Spleen (tissue), 11 donors: Measurements from ENCODE around the gene CCDC50. TPM values are rescaled to one million over a fixed set of nuclear protein-coding genes. Genes with fewer than 3 reads are reported as not detected.

Source experiments
- DNase-seq: peaks from one replicate; pipeline ENCODE4 v3.0.0-alpha.2; 2020
- H3K27ac ChIP-seq, 8 donors: fragments of 200-600 bp; sonication (generic) in 7 of 8; 1 replicate in 4 of 8; 2 replicates in 4 of 8; pipeline versions ENCODE4 v1.5.0 to v1.8.0; 2016 to 2021; ENCODE audit warnings: inconsistent platforms in 4 of 8, mild to moderate bottlenecking in 4 of 8, moderate library complexity in 1 of 8
- H3K27me3 ChIP-seq, 7 donors: fragments of 200-600 bp; sonication (generic) in 6 of 7; replicated peaks in 1 of 7; 1 replicate in 4 of 7; 2 replicates in 3 of 7; pipeline versions ENCODE4 v1.5.0 to v1.8.0; 2016 to 2021; ENCODE audit warnings: inconsistent platforms in 3 of 7, mild to moderate bottlenecking in 1 of 7
- H3K36me3 ChIP-seq, 6 donors: fragments of 200-600 bp; sonication (generic) in 5 of 6; 1 replicate in 4 of 6; 2 replicates in 2 of 6; pipeline versions ENCODE4 v1.5.0 to v1.8.0; 2016 to 2021; ENCODE audit warnings: inconsistent platforms in 2 of 6
- H3K4me1 ChIP-seq, 6 donors: fragments of 200-600 bp; sonication (generic) in 5 of 6; 1 replicate in 3 of 6; 2 replicates in 3 of 6; pipeline versions ENCODE4 v1.5.0 to v1.8.0; 2016 to 2021; ENCODE audit warnings: inconsistent platforms in 3 of 6
- H3K4me3 ChIP-seq, 8 donors: fragments of 200-600 bp; sonication (generic) in 7 of 8; 1 replicate in 4 of 8; 2 replicates in 4 of 8; pipeline versions ENCODE4 v1.5.0 to v1.8.0; 2016 to 2021; ENCODE audit warnings: inconsistent platforms in 4 of 8, mild to moderate bottlenecking in 4 of 8, moderate library complexity in 2 of 8
- H3K9me3 ChIP-seq, 8 donors: fragments of 200-600 bp; sonication (generic) in 7 of 8; 1 replicate in 4 of 8; 2 replicates in 4 of 8; pipeline versions ENCODE4 v1.5.0 to v1.8.0; 2016 to 2021; ENCODE audit warnings: inconsistent platforms in 4 of 8
- POLR2A ChIP-seq, 3 donors: fragments of 450-650 bp; IDR thresholded peaks; one replicate each; pipeline ENCODE4 v1.5.1; 2017; ENCODE audit warnings: antibody characterized with exemption in 3 of 3, mild to moderate bottlenecking in 1 of 3
- POLR2AphosphoS5 ChIP-seq, 3 donors: sonication (generic); formaldehyde crosslinking; IDR thresholded peaks; one replicate each; pipeline ENCODE4 v1.5.1; 2017; ENCODE audit warnings: antibody characterized with exemption in 3 of 3
- WGBS, 5 donors: extraction: QIAGEN DNeasy Blood & Tissue Kit in 3 of 5; methylation state at CpG; one replicate each; pipeline versions ENCODE4 v1.1.5 to v1.1.7; 2013 to 2018; 5-methylcytosine and 5-hydroxymethylcytosine counted together
- intact Hi-C: fragments of 100-400 bp; cut with DNase I; formaldehyde crosslinking; loops from one replicate; pipeline ENCODE4 v1.15.0; 2023; ENCODE audit warnings: low total_unique reads
- polyA plus RNA-seq, 3 donors: library from polyadenylated mRNA; stranded (reverse); fragments of 200-250 nt; gene quantifications; one replicate each; pipeline ENCODE4 v1.2.1, GENCODE V29; 2013
- total RNA-seq, 7 donors: library from RNA; depleted of rRNA in 3 of 7; stranded (reverse); fragments of >200 nt in 3 of 7; fragmentation: NEBNext Ultra II Directional in 4 of 7; extraction: Animal tissue kit (Norgen Biotek cat#: 25700) in 4 of 7; gene quantifications; one replicate each; pipeline versions ENCODE4 v1.1.0 to v1.2.1, GENCODE V29; 2016 to 2021
- TF ChIP-seq, protein P1 (sequence below), 11 experiments: fragments of 200-600 bp in 7 of 11; fragments of 450-650 bp in 4 of 11; sonication (generic) in 4 of 11; IDR thresholded peaks in 8 of 11; conservative IDR thresholded peaks in 3 of 11; 1 replicate in 7 of 11; 2 replicates in 4 of 11; pipeline versions ENCODE4 v1.4.0 to v1.8.0; 2016 to 2021; ENCODE audit warnings: antibody characterized with exemption in 11 of 11, inconsistent platforms in 4 of 11, mild to moderate bottlenecking in 1 of 11
- donor health status: healthy with polysubstance abuse.
- donor health status: DM: no; HTN: no; CAD: no; lungs with moderate emphysema.
- donor health status: DM: no; HTN: no; CAD: no.
- donor health status: Bipolar disorder and iron deficiency.
- donor health status: healthy.
- donor health status: DM: no; HTN: no; CAD: no.
- donor health status: DM: yes; HTN: yes; CAD: no.

The CCDC50 gene
- total and polyA plus RNA-seq, 10 donors, result 42.5 to 167 (median 110) TPM

DNA sequence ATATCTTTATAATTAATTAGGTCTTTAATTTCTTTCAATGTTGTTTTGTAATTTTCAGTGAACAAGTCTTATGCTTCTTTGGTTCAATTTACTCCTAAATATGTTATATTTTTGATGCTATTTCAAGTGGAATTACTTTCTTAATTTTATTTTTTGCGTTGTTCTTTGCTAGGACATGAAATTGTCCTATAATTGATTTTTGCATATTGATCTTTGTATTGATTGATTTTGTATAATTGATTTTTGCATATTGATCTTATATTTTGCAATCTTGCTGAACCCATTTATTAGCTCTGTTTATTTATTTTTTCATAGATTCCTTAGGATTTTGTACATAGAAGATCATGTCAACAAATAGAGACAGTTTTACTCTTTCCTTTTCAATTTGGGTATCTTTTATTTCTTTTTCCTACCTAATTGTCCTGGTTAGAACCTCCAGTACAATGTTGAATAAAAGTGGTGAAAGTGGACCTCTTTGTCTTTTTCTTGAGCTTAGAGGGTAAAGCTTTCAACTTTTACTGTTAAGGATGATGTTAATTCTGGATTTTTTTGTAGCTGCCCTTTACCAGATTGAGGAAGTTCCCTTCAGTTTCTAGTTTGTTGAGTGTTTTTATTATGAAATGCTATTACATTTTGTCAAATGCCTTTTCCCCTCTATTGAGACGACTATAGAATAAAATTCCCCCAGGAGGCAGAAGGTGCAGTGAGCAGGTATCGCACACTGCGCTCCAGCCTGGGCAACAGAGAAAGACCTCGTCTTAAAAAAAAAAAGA lies 36.8 kb upstream of the CCDC50 start:
- H3K27me3 ChIP-seq, result no peaks in the 10 kb centered on the region
- peak overlapping the region in 3 of 8 donors; percentile 3 to 78 (median 4) for H3K27ac ChIP-seq
- no peaks in the 10 kb centered on the region for H3K36me3 ChIP-seq
- intact Hi-C loops, result no loop called here
- peaks cover 0 to 58% (median 18%) of the 10 kb centered on the region in 6 donors for H3K4me1 ChIP-seq
- H3K9me3 ChIP-seq, result peaks cover 0 to 4% (median 0%) of the 10 kb centered on the region in 8 donors
- DNase-seq, result no peak
- no peak overlapping the region for H3K4me3 ChIP-seq
- 56 to 71% (median 60%) methylated on average over 5 of the region's 5 CpGs for WGBS, 5 donors
- TF ChIP-seq, protein P1, sequence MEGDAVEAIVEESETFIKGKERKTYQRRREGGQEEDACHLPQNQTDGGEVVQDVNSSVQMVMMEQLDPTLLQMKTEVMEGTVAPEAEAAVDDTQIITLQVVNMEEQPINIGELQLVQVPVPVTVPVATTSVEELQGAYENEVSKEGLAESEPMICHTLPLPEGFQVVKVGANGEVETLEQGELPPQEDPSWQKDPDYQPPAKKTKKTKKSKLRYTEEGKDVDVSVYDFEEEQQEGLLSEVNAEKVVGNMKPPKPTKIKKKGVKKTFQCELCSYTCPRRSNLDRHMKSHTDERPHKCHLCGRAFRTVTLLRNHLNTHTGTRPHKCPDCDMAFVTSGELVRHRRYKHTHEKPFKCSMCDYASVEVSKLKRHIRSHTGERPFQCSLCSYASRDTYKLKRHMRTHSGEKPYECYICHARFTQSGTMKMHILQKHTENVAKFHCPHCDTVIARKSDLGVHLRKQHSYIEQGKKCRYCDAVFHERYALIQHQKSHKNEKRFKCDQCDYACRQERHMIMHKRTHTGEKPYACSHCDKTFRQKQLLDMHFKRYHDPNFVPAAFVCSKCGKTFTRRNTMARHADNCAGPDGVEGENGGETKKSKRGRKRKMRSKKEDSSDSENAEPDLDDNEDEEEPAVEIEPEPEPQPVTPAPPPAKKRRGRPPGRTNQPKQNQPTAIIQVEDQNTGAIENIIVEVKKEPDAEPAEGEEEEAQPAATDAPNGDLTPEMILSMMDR (IDR thresholded peaks at IDR 0.05 in 8 of 11, conservative IDR thresholded peaks at IDR 0.05 in 3 of 11), result no peak
- TF ChIP-seq POLR2AphosphoS5 (IDR thresholded peaks at IDR 0.05) (no peak), POLR2A (IDR thresholded peaks at IDR 0.05) (no peak)

DNA sequence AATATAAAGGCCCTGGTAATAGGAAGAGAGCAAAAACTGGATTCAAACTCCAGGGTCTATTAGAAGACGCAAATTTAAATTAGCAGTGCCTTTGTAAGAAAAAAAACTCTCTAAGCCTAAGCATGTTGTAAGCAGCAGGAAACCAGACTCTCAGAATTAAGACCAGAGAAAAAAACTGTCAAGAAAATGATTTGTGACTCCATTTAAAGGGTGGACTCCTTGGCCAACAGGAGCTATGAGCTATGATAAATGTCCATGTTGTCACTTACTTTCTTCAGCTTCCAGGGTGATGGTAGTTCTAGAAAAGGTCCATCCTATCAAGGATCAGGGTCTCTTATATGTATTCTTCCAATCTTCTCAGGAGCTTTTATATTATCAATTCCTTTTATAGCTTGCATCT lies 34.9 kb upstream of the CCDC50 start:
- Histone ChIP-seq H3K36me3 (no peaks in the 10 kb centered on the region), H3K27ac (peak overlapping the region in 2 of 8 donors; percentile 76 to 78), H3K4me1 (peaks cover 4 to 74% (median 21%) of the 10 kb centered on the region in 6 donors), H3K9me3 (peaks cover 0 to 4% (median 0%) of the 10 kb centered on the region in 8 donors), H3K4me3 (no peak overlapping the region), H3K27me3 (no peaks in the 10 kb centered on the region)
- intact Hi-C loops, result no loop called here
- WGBS, 5 donors, result 90 to 97% (median 94%) methylated on average over 1 of the region's 1 CpG
- no peak for DNase-seq
- TF ChIP-seq POLR2A (IDR thresholded peaks at IDR 0.05) (no peak), POLR2AphosphoS5 (IDR thresholded peaks at IDR 0.05) (no peak)
- TF ChIP-seq, protein P1 (IDR thresholded peaks at IDR 0.05 in 8 of 11, conservative IDR thresholded peaks at IDR 0.05 in 3 of 11), result no peak

DNA sequence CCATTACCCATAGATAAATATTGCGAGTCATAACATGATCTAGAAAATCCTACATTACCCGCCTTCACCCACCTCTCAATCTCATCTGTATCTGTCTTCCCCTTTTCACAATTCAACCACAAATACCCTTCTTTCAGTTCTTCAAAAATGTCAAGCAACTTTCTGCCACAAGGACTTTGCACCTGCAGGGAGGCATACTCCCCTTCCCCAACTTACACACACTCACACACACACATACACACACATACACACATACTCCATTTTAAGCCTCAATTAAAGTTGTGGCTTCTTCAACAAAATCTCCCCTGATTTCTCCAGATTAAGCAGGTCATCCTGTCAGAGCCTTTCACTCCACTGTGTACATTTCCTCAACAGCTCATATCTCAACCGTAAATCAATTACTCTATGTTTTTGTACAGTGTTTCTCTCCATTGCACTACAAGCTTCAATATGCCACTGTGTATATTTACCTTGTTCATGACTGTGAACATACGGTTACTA lies 33.1 kb upstream of the CCDC50 start:
- 41 to 49% (median 46%) methylated on average over 4 of the region's 4 CpGs for WGBS, 5 donors
- peaks cover 7 to 78% (median 18%) of the 10 kb centered on the region in 6 donors for H3K4me1 ChIP-seq
- H3K36me3 ChIP-seq, result no peaks in the 10 kb centered on the region
- no peaks in the 10 kb centered on the region for H3K27me3 ChIP-seq
- intact Hi-C loops, result no loop called here
- no peak overlapping the region for H3K4me3 ChIP-seq
- peak overlapping the region in 7 of 8 donors; percentile 45 to 78 (median 55) for H3K27ac ChIP-seq
- TF ChIP-seq, protein P1 (IDR thresholded peaks at IDR 0.05 in 8 of 11, conservative IDR thresholded peaks at IDR 0.05 in 3 of 11), result peak in 3 of 11 experiments; percentile 26 to 52 (median 29)
- no peak for TF ChIP-seq POLR2AphosphoS5 (IDR thresholded peaks at IDR 0.05)
- no peak for DNase-seq
- peaks cover 0 to 4% (median 0%) of the 10 kb centered on the region in 8 donors for H3K9me3 ChIP-seq

DNA sequence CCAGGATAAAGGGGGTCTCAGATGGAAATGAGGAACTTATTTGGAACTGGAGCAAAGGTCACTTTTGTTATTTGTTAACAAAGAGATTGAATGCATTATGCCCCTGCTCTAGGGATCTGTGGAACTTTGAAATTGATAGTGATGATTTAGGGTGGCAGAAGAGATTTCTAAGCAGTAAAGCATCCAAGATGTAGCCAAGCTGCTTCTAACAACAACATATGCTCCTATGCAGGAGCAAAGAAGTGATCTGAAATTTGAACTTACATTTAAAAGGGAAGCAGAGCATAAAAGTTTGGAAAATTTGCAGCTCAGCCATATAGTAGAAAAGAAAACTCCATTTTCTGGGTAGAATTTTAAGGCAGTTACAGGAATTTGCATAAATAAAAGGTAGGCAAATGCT lies 30.3 kb upstream of the CCDC50 start:
- no peak for DNase-seq
- Histone ChIP-seq H3K9me3 (no peaks in the 10 kb centered on the region), H3K4me1 (peaks cover 6 to 71% (median 16%) of the 10 kb centered on the region in 6 donors), H3K4me3 (no peak overlapping the region), H3K36me3 (no peaks in the 10 kb centered on the region), H3K27me3 (no peaks in the 10 kb centered on the region), H3K27ac (peak overlapping the region in 3 of 8 donors; percentile 38 to 78 (median 70))
- TF ChIP-seq POLR2A (IDR thresholded peaks at IDR 0.05) (no peak), POLR2AphosphoS5 (IDR thresholded peaks at IDR 0.05) (no peak)
- TF ChIP-seq, protein P1 (IDR thresholded peaks at IDR 0.05 in 8 of 11, conservative IDR thresholded peaks at IDR 0.05 in 3 of 11), result no peak
- intact Hi-C loops, result no loop called here
